Stimulated activated CD8-positive, alpha-beta memory T cell treated with anti-CD3 and anti-CD28 coated beads, Interleukin-7, amount 100 ng/mL, for 1 hour (primary cell): ENCODE data around the gene ABL1.

ENCODE experiments used
- DNase-seq, 2 donors: peaks; one replicate each; pipeline ENCODE4 v3.0.0-alpha.2; 2020; ENCODE audit warnings: low read depth in 2 of 2

Gene ABL1

DNA sequence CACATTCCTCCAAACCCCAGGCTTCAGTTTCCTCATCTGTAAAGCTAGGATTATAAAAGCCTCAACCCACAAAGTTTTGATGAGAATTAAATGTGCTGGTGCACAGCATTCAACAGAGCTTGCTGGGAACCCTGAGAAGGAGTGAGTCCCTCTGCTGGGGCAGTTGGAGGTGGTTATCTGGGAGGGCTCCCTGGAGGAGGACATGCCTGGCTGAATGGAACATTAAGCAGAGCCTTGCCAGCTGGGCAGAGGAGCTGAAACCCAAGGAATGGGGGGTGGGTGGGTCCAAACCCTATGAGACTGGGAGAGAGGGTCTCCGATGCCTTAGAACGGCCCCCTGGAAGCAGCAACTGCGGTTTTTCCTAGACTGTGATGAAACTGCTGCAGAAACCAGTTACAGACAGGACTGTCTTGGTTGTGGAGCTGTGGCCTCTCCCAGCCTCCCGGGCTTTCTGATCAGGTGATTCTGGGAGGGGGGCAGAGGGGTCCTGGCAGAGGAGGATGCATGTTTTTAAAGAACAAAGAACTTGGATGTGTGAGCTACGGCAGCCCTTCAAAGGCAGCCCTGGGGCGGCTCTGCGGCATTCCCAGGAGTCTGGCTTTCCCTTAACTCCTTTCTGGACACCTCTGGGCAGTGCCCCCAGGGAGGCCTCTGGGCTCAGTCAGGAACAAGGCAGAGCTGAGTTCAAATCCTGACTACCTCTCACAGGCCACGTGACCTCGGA is 83.2 kb downstream of the ABL1 start:
- no peak for DNase-seq

GRCh38 chr9:130918826-130919558 is 83.9 kb downstream of the ABL1 start:
- DNase-seq, result no peak

DNA sequence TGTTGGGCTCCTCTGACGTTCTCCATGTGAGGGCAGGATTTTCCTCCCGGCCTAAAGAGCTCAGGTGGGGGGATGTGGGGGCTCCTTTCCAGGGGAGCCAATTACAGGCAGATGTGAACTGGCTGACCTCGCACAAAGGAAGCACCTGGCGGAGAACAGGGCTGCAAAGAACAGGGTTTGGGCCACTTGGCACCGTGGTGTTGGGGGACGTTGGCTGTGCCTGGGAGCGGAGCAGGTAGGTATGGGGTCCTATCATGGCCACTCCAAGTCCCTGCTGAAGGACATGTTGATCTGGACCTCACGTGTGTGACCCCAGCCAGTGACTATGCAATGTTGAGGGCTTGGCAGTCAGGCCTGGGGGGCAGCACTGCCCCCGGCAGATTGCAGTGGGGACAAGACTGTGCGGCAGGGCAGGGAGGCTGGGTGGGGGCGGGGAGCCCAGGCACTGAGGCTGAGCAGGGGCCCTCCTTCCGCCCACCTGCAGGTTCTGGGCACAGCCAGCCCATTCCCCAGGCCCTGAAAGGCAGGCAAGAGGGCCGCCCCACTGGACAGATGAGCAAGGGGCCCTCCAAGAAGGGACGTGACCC is 84.6 kb downstream of the ABL1 start:
- DNase-seq, result no peak

GRCh38 chr9:130920233-130920632 is 85.2 kb downstream of the ABL1 start:
- DNase-seq, result no peak

- DNase-seq, result no peak
Measured at GRCh38 chr9:130920762-130921299, 85.8 kb downstream of the ABL1 start.

DNA sequence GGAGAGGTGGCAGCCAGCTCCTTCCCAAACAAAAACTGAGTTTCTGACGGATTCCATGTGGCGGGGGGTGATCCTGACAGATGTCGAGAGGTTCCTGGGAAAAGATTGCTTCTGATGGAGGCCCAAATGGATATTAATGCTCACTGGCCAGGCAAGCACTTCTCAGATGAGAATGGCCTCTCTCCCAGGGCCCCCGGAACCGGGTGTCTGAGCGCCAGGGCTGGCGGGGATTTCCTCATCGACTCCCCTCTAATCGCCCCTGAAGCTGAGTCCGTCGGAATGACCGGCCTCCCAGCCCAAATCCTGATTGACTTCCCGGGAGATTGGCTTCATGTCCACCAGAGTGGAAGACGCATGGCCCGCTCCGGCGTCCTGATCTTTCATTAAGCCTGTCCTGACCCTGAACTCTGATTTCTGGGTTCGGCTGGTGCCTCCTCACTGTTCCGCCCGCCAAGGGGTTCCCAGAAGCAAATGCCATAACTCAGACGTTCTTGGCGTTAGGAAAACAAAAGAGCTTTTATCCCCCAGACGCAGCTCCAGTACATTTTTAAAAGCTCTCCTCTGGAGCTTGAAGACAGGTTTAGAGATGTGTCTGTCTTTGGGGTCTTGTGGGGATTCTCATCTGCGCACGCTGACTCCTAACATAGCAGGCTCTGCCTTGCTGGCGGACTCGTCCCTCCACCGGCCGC is 86.4 kb downstream of the ABL1 start:
- DNase-seq, result no peak

DNA sequence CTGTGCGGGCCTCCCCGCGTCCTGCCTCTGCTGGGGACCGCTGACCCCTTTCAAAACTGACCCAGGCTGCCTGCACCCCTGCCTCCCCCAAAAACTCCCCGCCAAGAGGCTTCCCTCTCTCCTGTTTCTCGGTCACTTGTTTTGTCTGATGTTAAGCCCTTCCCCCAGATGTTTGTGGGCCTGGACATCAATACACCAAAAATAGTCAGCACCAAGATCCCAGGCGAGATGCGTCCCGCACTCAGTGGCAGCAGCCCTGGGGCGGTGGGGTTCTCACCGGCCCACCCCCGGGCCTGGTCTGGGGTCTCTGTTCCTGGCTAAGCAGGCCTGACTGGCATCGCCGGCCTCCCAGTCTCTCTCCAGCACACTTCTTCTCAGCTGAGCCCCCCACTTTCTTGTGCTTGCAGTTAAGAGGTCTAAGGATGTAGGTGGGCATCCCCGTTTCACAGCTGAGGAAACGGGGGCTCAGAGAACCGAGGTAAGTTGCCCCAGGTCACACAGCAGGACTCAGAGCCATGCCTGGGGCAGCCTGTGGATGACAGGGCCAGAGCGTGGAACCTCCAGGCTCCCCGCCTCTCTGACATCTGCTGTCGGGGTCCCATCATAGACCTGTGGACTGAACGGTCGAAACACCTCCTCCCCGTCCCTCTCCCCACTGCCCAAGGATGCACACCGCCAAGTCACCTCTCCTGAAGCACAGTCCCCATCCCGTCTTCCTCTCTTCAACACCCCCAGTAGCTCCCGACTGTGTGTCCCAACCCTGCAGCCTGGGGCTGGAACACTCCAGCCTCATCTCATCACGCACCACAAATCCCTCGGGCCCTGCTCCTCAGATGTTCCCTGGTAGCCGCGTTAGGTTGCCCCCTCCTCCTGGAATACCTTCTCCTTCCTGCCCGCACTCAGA is 87.2 kb downstream of the ABL1 start:
- no peak for DNase-seq

GRCh38 chr9:130922893-130923610 is 88.0 kb downstream of the ABL1 start:
- DNase-seq, result no peak

- no peak for DNase-seq
Measured at GRCh38 chr9:130923611-130924447, 88.8 kb downstream of the ABL1 start.

- DNase-seq, result no peak
Measured at GRCh38 chr9:130924448-130924788, 89.4 kb downstream of the ABL1 start.

DNA sequence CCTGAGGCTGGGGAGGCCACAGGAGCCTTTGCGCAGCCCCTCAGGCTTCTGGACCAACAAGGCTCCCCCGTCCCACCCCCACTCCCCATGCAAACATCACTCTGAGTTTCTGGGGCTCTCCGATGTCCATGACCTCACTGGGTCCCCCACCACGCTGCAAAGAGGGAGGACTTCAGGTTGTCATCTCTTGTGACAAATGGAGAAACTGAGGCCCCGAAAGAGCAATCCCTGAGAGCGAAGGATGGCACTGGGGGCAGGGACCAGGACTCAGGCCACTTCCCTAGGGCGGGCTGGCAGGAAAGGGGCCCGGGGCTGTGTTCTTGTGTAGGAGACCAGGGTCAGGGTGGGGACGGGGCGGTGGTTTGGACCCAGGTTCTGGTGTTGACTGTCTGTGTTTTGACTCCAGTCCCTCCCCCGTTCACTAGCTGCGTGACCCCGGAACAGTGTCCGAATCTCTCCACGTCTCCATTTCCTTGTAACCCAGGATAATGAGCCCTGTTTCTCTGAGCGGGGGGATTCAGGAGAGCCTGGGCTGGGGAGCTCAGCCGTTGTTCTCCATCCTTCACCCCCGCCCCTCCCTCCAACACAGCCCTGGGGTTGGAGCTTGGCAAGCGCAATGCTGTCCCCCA is 90.1 kb downstream of the ABL1 start:
- DNase-seq, result no peak

GRCh38 chr9:130927338-130927737 is 92.3 kb downstream of the ABL1 start:
- DNase-seq, result no peak

DNA sequence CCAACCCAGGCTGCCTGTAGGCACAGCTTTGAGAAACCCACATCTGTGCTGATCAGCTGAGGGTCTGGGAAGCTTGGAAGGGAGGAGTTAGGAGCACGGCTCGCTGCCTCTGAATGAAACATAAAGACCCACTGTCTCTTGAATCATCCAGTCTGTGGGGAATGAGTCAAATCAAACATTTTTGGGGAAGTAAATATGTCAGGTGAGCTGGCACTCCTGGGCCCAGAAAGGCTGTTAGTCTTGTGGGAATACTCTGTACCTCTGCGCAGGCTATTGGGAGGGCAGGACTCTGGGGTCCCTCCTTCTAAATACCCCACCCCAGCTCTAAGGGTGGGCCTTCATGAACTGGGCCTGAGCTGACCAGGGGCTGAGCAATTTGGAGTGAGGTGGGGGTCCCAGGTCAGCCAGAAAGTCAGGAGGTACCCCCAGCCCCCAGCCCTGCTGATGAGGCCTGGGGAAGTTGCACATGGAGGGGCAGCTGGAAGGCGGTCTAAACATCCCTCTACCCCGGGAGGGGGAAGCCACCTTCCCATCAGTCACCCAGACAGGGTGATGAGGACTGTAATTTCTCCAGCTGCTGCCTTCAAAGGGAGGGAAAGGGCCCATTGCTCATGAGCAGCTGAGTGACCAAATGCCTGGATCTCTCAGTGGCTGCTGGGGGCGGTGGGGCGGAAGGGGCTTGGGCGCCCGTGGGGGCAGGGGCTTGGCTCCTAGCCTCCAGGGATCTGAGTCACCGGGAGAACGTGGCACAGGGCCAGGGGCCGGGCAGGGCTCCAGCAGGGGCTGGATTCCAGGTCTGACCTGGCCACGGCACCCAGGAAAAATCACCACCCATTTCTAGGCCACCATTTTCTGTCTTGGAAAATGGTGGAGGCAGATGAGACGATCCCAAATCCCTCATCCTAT is 93.2 kb downstream of the ABL1 start:
- no peak for DNase-seq

- DNase-seq, result no peak
Measured at GRCh38 chr9:130929571-130930038, 94.6 kb downstream of the ABL1 start.

- DNase-seq, result no peak
Measured at GRCh38 chr9:130930132-130930803, 95.2 kb downstream of the ABL1 start.

- no peak for DNase-seq
Measured at GRCh38 chr9:130930804-130931349, 95.8 kb downstream of the ABL1 start.
